OCI-LY1 (cell line): ENCODE results near the gene CDHR5.

Source experiments
- H2AFZ ChIP-seq: fragments of 200-600 bp; sonication (generic), shearing (Covaris generic); 2 replicates; pipeline ENCODE4 v1.6.0; 2014; ENCODE audit warnings: antibody characterized with exemption, mild to moderate bottlenecking, low read length
- H3F3A ChIP-seq: fragments of 200-600 bp; sonication (generic), shearing (Covaris generic); 2 replicates; pipeline ENCODE4 v1.6.0; 2014; ENCODE audit warnings: mild to moderate bottlenecking, antibody characterized with exemption, low read length, moderate library complexity; ENCODE audit not compliant: insufficient read depth
- H3K27ac ChIP-seq: fragments of 200-600 bp; sonication (generic); 2 replicates; pipeline ENCODE4 v1.5.1; 2014; ENCODE audit warnings: low read length, mixed run types, mild to moderate bottlenecking, low read depth; ENCODE audit not compliant: poor library complexity, severe bottlenecking
- H3K27me3 ChIP-seq: fragments of 200-600 bp; sonication (generic); 2 replicates; pipeline ENCODE4 v1.6.0; 2014; ENCODE audit warnings: antibody characterized with exemption, mild to moderate bottlenecking, low read length, moderate library complexity; ENCODE audit not compliant: insufficient read depth
- H3K36me3 ChIP-seq: fragments of 200-600 bp; sonication (generic); 2 replicates; pipeline ENCODE4 v1.6.1; 2014; ENCODE audit warnings: mild to moderate bottlenecking, antibody characterized with exemption, low read length, moderate library complexity, mixed read lengths; ENCODE audit not compliant: insufficient read depth
- H3K4me1 ChIP-seq: fragments of 200-600 bp; sonication (generic); 2 replicates; pipeline ENCODE4 v1.5.1; 2014; ENCODE audit warnings: mild to moderate bottlenecking, low read length, moderate library complexity; ENCODE audit not compliant: insufficient read depth, severe bottlenecking
- H3K4me2 ChIP-seq: fragments of 200-600 bp; sonication (generic), shearing (Covaris generic); 2 replicates; pipeline ENCODE4 v1.6.1; 2014; ENCODE audit warnings: low read length
- H3K4me3 ChIP-seq: fragments of 200-600 bp; sonication (generic); 2 replicates; pipeline ENCODE4 v1.5.1; 2014; ENCODE audit warnings: low read length, low read depth, mild to moderate bottlenecking, mixed read lengths; ENCODE audit not compliant: poor library complexity, severe bottlenecking
- H3K79me2 ChIP-seq: fragments of 200-600 bp; shearing (Covaris generic); 2 replicates; pipeline ENCODE4 v1.6.1; 2016; ENCODE audit warnings: mixed run types, low read length, mixed read lengths; ENCODE audit not compliant: insufficient read depth
- H3K9ac ChIP-seq: fragments of 200-600 bp; sonication (generic), shearing (Covaris generic); 2 replicates; pipeline ENCODE4 v1.6.1; 2014; ENCODE audit warnings: mild to moderate bottlenecking, low read length, mixed read lengths
- H3K9me2 ChIP-seq: fragments of 200-600 bp; sonication (generic), shearing (Covaris generic); 2 replicates; pipeline ENCODE4 v1.6.1; 2014; ENCODE audit warnings: low read depth, mild to moderate bottlenecking, low read length, mixed read lengths
- H3K9me3 ChIP-seq: fragments of 200-600 bp; shearing (Covaris generic); 2 replicates; pipeline ENCODE4 v1.6.1; 2014; ENCODE audit warnings: low read length, mixed read lengths
- H4K20me1 ChIP-seq: fragments of 200-600 bp; sonication (generic), shearing (Covaris generic); 2 replicates; pipeline ENCODE4 v1.6.0; 2016; ENCODE audit warnings: mild to moderate bottlenecking, low read length; ENCODE audit not compliant: insufficient read depth
- CTCF ChIP-seq: fragments of 200-600 bp; sonication (generic), shearing (Covaris generic); IDR thresholded peaks from 2 replicates; pipeline ENCODE4 v1.5.1; 2017; ENCODE audit warnings: mild to moderate bottlenecking, antibody characterized with exemption, low read length, moderate library complexity, mixed read lengths
- EZH2 ChIP-seq: fragments of 200-600 bp; sonication (generic), shearing (Covaris generic); IDR thresholded peaks from 2 replicates; pipeline ENCODE4 v1.8.0; 2017; ENCODE audit warnings: borderline replicate concordance, mixed run types, mild to moderate bottlenecking, antibody characterized with exemption, low read length, moderate library complexity, mixed read lengths

The CDHR5 gene

GRCh38 chr11:660681-661444 is 36.1 kb upstream of the CDHR5 start:
- H3K4me2 ChIP-seq = no peak overlapping the region
- no peaks in the 10 kb centered on the region for H4K20me1 ChIP-seq
- H3K36me3 ChIP-seq = peaks cover 11% of the 10 kb centered on the region
- H3K9me3 ChIP-seq = no peaks in the 10 kb centered on the region
- H3K79me2 ChIP-seq = no peaks in the 10 kb centered on the region
- TF ChIP-seq EZH2 (no peak), CTCF (no peak)
- H3K4me3 ChIP-seq = no peak overlapping the region
- H3K4me1 ChIP-seq = peaks cover 13% of the 10 kb centered on the region
- no peak overlapping the region for H2AFZ ChIP-seq
- H3K27me3 ChIP-seq = no peaks in the 10 kb centered on the region
- no peaks in the 10 kb centered on the region for H3K9me2 ChIP-seq
- H3K27ac ChIP-seq = no peak overlapping the region
- no peaks in the 10 kb centered on the region for H3F3A ChIP-seq
- no peak overlapping the region for H3K9ac ChIP-seq

- Histone ChIP-seq H3K4me3 (no peak overlapping the region), H3K4me2 (no peak overlapping the region), H3K9ac (no peak overlapping the region), H3K27me3 (no peaks in the 10 kb centered on the region), H3K79me2 (no peaks in the 10 kb centered on the region), H2AFZ (no peak overlapping the region), H3K9me3 (no peaks in the 10 kb centered on the region), H3F3A (no peaks in the 10 kb centered on the region), H3K9me2 (no peaks in the 10 kb centered on the region), H4K20me1 (no peaks in the 10 kb centered on the region), H3K36me3 (peaks cover 9% of the 10 kb centered on the region; the same call in 1 of the 2 replicates), H3K4me1 (peaks cover 13% of the 10 kb centered on the region), H3K27ac (no peak overlapping the region)
- TF ChIP-seq CTCF = no peak
- no peak for TF ChIP-seq EZH2
Measured at GRCh38 chr11:660281-660680, 35.5 kb upstream of the CDHR5 start.

- H3K27ac ChIP-seq = no peak overlapping the region
- H2AFZ ChIP-seq = no peak overlapping the region
- peaks cover 13% of the 10 kb centered on the region for H3K4me1 ChIP-seq
- peaks cover 9% of the 10 kb centered on the region; the same call in 1 of the 2 replicates for H3K36me3 ChIP-seq
- H3F3A ChIP-seq = no peaks in the 10 kb centered on the region
- H3K4me2 ChIP-seq = peak overlapping the region; percentile 25; the same call in 1 of the 2 replicates
- H3K79me2 ChIP-seq = no peaks in the 10 kb centered on the region
- H3K9me2 ChIP-seq = no peaks in the 10 kb centered on the region
- H4K20me1 ChIP-seq = no peaks in the 10 kb centered on the region
- no peaks in the 10 kb centered on the region for H3K27me3 ChIP-seq
- no peaks in the 10 kb centered on the region for H3K9me3 ChIP-seq
- H3K4me3 ChIP-seq = no peak overlapping the region
- TF ChIP-seq CTCF = no peak
- TF ChIP-seq EZH2 = no peak
- H3K9ac ChIP-seq = no peak overlapping the region
Measured at GRCh38 chr11:659532-660085, 34.9 kb upstream of the CDHR5 start.
